Effector memory CD4-positive, alpha-beta T cell (primary cell): Measurements from ENCODE around the gene KCTD13.
"Not testable (repeated sequence)": the region's sequence is repeated elsewhere in the genome, so short reads cannot be mapped to it uniquely, and the experiment has no call there.

Experiments used
- DNase-seq, 3 donors: peaks; one replicate each; pipeline ENCODE4 v3.0.0-alpha.2; 2020
- H3K27ac ChIP-seq: 2 replicates; pipeline ENCODE4 v1.7.0; 2013; ENCODE audit warnings: mild to moderate bottlenecking, low read length, moderate library complexity; ENCODE audit not compliant: insufficient read depth, poor library complexity, severe bottlenecking
- H3K27me3 ChIP-seq: replicated peaks from 2 replicates; pipeline ENCODE4 v1.7.0; 2013; ENCODE audit warnings: mild to moderate bottlenecking, low read length; ENCODE audit not compliant: insufficient read depth, control insufficient read depth, poor library complexity, severe bottlenecking
- H3K36me3 ChIP-seq: 2 replicates; pipeline ENCODE4 v1.7.0; 2013; ENCODE audit warnings: mild to moderate bottlenecking, low read length, moderate library complexity; ENCODE audit not compliant: control insufficient read depth, insufficient read depth
- H3K4me1 ChIP-seq: 2 replicates; pipeline ENCODE4 v1.7.0; 2013; ENCODE audit warnings: low read length, mild to moderate bottlenecking; ENCODE audit not compliant: control insufficient read depth, insufficient read depth, poor library complexity, severe bottlenecking
- H3K4me3 ChIP-seq: 2 replicates; pipeline ENCODE4 v1.7.0; 2013; ENCODE audit warnings: low read length, low read depth, mild to moderate bottlenecking; ENCODE audit not compliant: insufficient read depth, poor library complexity, severe bottlenecking
- H3K9me3 ChIP-seq: 2 replicates; pipeline ENCODE4 v1.7.0; 2013; ENCODE audit warnings: mild to moderate bottlenecking, low read length, moderate library complexity; ENCODE audit not compliant: control insufficient read depth

The KCTD13 gene

DNA sequence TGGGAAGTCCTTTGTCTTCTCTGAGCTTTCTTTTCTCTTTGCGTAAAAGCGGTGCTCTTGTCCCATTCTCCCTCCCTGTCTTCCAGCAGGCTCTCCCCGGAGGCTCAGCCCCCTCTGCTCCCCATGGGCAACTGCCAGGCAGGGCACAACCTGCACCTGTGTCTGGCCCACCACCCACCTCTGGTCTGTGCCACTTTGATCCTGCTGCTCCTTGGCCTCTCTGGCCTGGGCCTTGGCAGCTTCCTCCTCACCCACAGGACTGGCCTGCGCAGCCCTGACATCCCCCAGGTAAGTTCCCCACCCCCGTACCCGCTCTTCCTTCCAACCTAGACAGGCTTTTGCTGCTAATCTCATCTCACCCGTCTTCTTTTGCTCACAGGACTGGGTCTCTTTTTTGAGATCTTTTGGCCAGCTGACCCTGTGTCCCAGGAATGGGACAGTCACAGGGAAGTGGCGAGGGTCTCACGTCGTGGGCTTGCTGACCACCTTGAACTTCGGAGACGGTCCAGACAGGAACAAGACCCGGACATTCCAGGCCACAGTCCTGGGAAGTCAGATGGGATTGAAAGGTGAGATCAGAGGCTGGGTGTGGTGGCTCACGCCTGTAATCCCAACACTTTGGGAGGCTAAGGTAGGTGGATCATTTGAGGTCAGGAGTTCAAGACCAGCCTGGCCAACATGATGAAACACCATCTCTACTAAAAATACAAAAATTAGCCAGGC, 37.2 kb upstream of the KCTD13 start:
- Histone ChIP-seq H3K4me1 (peaks cover 11% of the 10 kb centered on the region), H3K4me3 (no peak overlapping the region), H3K27ac (peak overlapping the region; percentile 87), H3K9me3 (no peaks in the 10 kb centered on the region), H3K36me3 (peaks cover 4% of the 10 kb centered on the region), H3K27me3 (no peaks in the 10 kb centered on the region)
- no peak for DNase-seq

DNA sequence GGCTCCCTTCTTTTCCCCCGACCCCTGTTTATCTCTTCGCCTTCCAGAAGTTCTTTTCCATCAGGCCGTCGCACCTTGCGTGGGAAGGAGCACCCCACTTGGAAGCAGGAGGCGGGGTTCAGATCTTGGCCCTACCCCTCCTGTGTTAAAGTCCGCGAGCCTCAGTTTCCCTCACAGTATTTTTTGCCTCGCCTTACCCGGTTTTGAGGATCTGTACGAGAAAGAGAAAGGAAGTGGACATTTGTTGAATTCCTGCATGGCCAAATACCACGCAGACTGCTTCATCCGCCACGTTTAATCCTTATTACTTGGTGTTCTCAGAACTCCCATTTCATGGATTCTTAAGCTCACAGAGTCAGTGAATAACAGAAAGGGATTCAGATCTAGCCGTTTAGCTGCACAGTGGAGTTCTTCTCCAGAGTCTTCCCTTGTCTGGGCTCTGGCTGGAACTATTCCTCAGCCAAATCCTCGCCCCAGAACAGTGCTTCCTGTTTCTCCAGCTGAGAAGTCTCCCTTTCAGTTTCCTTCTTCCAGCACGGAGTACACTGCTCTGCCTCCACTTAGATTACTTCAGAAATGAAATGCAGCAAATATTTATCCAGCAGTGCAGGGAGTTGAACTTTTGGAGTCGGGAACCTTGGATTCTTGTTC, 36.4 kb upstream of the KCTD13 start:
- Histone ChIP-seq H3K4me3 (peak overlapping the region; percentile 70), H3K36me3 (no peaks in the 10 kb centered on the region), H3K27me3 (no peaks in the 10 kb centered on the region), H3K27ac (peak overlapping the region; percentile 87), H3K4me1 (peaks cover 11% of the 10 kb centered on the region), H3K9me3 (no peaks in the 10 kb centered on the region)
- DNase-seq, result no peak

DNA sequence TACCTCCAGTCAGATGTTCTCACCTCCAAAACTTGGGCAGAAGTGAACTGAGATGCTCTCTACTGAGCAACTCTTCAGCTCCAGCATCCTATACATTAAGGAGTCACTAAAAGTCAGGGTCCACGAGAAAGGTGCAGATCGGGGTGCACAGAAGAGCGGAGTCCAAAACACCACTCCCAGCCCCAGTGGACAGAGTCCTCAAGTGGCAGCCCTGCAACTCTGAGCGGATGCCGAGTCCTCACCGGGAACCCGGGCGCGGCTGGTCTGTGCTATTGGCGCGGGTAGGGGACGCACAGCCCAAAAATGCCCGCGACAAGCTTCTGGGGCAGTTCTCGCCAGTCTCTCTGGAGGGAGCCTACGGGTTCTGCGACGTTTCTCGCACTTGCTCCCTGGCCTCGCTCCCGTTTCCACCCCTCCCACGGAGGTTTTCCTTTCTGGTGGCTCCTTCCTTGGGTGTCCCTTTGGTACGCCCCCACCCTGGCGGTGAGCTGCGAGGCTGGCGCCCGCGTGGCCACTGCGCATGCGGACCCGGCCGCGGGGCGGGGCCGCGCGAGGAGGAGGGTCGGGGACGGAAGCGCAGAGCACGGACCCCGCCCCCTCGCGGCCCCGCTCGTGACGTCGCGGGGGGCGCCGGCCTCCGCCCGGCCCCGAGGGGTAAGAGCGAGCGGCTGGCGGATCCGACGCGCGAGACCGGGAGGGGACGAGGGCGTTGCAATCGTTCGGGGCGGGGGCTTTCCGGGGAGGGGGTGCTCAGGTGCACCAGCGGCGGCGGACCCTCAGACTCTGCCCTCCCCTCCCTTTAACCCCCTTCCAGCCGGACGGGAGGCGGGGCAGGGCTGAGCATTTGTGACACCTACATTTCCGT, 35.7 kb upstream of the KCTD13 start, which contains the start of gene TMEM219:
Gene TMEM219 (plus strand): TSS at position 601 of the 865 bp plus-strand sequence. CDS start 1,065 bp downstream, outside the sequence.
- Histone ChIP-seq H3K27me3 (no peaks in the 10 kb centered on the region), H3K27ac (peak within 1 kb of the TSS; percentile 87), H3K4me3 (peak within 1 kb of the TSS; percentile 70), H3K9me3 (no peaks in the 10 kb centered on the region), H3K4me1 (peaks cover 11% of the 10 kb centered on the region), H3K36me3 (no peaks in the 10 kb centered on the region)
- peak; percentile 90 to 93 (median 91) for DNase-seq

DNA sequence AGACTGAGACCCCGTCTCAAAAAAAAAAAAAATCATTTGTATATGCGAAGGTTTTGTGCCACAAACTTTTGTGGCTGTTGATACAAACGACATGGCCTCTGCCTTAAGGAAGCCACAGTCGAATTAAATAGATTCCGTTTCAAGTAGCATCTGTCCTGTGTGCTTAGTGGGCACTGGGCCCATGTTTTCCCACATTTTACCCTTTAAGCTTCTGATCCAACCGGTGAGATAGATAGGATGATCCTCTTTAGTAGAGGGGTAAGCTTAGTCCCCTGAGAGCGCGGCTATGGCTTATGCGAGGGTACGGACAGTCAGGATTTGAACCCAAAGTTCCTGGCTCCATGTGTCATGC, 35.1 kb upstream of the KCTD13 start:
- peaks cover 11% of the 10 kb centered on the region for H3K4me1 ChIP-seq
- peak overlapping the region; percentile 70 for H3K4me3 ChIP-seq
- H3K9me3 ChIP-seq, result no peaks in the 10 kb centered on the region
- no peaks in the 10 kb centered on the region for H3K36me3 ChIP-seq
- H3K27me3 ChIP-seq, result no peaks in the 10 kb centered on the region
- DNase-seq, result no peak
- peak overlapping the region; percentile 66 for H3K27ac ChIP-seq

DNA sequence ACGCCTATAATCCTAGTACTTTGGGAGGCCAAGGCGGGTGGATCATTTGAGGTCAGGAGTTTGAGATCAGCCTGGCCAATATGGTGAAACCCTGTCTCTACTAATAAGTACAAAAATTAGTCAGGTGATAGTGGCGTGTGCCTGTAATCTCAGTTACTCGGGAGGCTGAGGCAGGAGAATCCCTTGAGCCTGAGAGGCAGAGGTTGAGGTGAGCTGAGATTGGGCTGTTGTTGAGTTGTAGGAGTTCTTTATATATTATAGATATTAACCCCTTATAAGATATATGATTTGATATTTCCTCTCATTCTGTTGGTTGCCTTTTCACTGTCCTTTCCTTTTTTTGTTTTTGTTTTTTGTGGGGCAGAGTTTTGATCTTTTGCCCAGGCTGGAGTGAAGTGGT, 33.8 kb upstream of the KCTD13 start:
- DNase-seq, H3K27me3 ChIP-seq, H3K4me3 ChIP-seq, H3K36me3 ChIP-seq, H3K9me3 ChIP-seq, H3K27ac ChIP-seq: not testable (repeated sequence)
- peaks cover 11% of the 10 kb centered on the region for H3K4me1 ChIP-seq

DNA sequence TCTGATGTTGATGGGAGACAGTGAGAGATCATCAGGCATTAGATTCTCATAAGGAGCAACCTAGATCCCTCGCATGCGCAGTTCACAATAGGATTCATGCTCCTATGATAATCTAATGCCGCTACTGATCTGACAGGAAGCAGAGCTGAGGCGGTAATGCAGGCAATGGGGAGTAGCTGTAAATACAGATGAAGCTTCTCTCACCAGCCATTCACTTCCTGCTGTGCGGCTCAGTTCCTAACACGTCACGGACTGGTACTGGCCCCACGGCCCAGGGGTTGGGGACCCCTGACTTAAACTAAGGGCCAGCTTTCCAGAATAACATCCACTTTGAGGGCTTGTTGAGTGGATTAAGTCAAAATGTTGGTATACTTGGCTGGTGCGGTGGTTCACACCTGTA, 33.3 kb upstream of the KCTD13 start:
- H3K36me3 ChIP-seq, result no peaks in the 10 kb centered on the region
- no peaks in the 10 kb centered on the region for H3K27me3 ChIP-seq
- no peak for DNase-seq
- no peaks in the 10 kb centered on the region for H3K9me3 ChIP-seq
- no peak overlapping the region for H3K27ac ChIP-seq
- H3K4me3 ChIP-seq, result no peak overlapping the region
- H3K4me1 ChIP-seq, result peaks cover 11% of the 10 kb centered on the region

DNA sequence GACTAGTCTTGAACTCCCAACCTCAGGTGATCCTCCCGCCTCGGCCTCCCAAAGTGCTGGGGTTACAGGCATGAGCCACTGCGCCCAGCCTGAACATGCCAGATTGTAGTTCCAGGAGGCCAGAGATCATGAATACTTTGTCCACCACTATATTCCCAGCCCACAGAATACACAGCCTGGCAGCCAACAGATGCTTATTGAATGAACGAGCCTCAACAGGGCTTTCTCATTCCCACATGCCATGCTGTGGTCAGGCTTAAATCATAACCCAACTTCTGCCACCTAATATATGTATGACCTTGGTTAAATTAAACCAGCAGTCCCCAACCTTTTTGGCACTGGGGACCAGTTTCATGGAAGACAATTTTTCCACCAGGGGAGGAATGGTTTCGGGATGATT, 32.7 kb upstream of the KCTD13 start:
- no peaks in the 10 kb centered on the region for H3K27me3 ChIP-seq
- H3K4me1 ChIP-seq, result peaks cover 11% of the 10 kb centered on the region
- no peak overlapping the region for H3K4me3 ChIP-seq
- H3K27ac ChIP-seq, result no peak overlapping the region
- DNase-seq, result no peak
- no peaks in the 10 kb centered on the region for H3K36me3 ChIP-seq
- H3K9me3 ChIP-seq, result no peaks in the 10 kb centered on the region

DNA sequence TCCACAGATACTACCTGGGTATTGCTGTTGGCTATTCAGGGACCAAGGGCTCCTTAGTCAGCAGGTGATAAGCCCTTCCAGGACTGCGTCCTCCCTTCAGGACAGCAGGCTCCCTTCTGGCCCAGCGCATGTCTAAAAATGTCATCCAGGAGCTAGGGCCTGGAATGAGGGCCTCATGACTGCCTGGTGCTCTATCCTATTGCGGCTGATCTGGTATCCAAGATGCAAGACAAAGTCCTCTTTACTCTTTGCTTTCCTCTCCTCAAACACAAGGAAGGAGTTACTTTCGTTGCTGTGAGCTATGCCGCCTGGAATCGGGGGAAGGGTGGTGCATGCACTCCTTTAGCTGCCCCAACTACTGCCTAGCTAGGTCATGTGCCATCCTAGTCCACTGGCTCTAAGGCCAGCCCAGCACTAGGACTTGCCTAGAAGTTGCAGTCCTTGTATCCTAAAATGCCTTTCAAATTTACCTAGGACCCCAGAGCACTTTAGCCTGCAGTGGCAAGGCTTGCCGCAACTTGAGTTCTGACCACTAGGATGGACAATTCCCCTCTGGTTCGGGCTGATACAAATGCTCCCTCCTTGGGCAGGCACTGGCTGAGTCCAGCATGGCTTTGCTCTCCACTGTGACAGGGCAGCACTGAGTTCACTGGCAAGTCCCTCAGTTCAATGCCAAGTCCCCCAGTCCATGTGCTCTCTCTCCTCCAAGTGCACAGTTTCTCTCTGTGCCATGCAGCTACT, 25.8 kb upstream of the KCTD13 start:
- no peaks in the 10 kb centered on the region for H3K9me3 ChIP-seq
- H3K4me1 ChIP-seq, result no peaks in the 10 kb centered on the region
- DNase-seq, result no peak
- no peaks in the 10 kb centered on the region for H3K36me3 ChIP-seq
- H3K4me3 ChIP-seq, result no peak overlapping the region
- H3K27me3 ChIP-seq, result no peaks in the 10 kb centered on the region
- no peak overlapping the region for H3K27ac ChIP-seq

DNA sequence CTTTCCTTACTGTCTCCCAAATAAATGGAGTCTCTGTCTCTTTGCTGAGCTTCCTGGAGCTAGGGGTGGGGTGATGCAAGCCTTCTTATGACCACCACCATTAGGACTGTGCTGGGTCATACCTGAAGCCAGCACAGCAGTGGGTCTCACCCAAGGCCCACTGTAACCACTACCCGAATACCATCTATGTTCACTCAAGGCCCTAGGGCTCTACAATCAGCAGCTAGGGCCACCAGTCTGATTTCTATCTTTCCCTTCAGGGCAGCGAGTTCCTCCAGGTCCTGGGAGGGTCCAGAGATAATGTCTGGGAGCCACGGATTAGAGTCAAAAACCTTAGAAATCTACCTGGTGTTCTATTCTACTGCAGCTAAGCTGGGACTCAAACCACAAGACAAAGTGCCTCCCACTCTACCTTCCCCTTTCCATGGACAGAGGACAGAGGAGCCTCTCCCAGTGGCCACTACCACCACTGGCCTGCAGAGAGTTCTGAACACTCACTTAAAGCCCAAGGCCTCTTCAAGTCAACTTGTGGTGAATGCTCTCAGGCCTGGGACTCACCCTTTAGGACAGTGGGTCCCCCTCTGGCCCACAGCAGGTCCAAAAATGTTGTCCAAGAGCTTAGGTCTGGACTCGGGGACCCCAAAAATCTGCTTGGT, 24.9 kb upstream of the KCTD13 start:
- Histone ChIP-seq H3K36me3 (no peaks in the 10 kb centered on the region), H3K27ac (no peak overlapping the region), H3K4me1 (no peaks in the 10 kb centered on the region), H3K4me3 (no peak overlapping the region), H3K27me3 (no peaks in the 10 kb centered on the region), H3K9me3 (no peaks in the 10 kb centered on the region)
- no peak for DNase-seq
